Stimulated activated CD8-positive, alpha-beta memory T cell treated with anti-CD3 and anti-CD28 coated beads, Interleukin-12 subunit alpha, Interleukin-12 subunit beta, amount 100 ng/mL, for 24 hours (primary cell): Measurements from ENCODE around the gene RFXAP.

ENCODE experiments used
- DNase-seq: peaks from one replicate; pipeline ENCODE4 v3.0.0-alpha.2; 2020; ENCODE audit errors: extremely low read depth

Gene RFXAP

GRCh38 chr13:36817996-36818803 is 822 bp upstream of the RFXAP start:
- no peak for DNase-seq

GRCh38 chr13:36819739-36820090 is 693 bp downstream of the RFXAP start:
- DNase-seq, result peak; percentile 3

GRCh38 chr13:36820222-36820621 is 1.2 kb downstream of the RFXAP start:
- no peak for DNase-seq

GRCh38 chr13:36822785-36823184 is 3.8 kb downstream of the RFXAP start:
- DNase-seq, result no peak

GRCh38 chr13:36829753-36830152 is 10.7 kb downstream of the RFXAP start:
- DNase-seq, result no peak

GRCh38 chr13:36831291-36831690 is 12.3 kb downstream of the RFXAP start:
- DNase-seq, result no peak

- DNase-seq, result no peak
Measured at GRCh38 chr13:36834299-36834698, 15.3 kb downstream of the RFXAP start.

GRCh38 chr13:36837354-36838092 is 18.5 kb downstream of the RFXAP start:
- DNase-seq, result no peak

GRCh38 chr13:36839281-36839680 is 20.3 kb downstream of the RFXAP start:
- DNase-seq, result no peak

- DNase-seq, result no peak
Measured at GRCh38 chr13:36839981-36840380, 21.0 kb downstream of the RFXAP start.

GRCh38 chr13:36840718-36841250 is 21.8 kb downstream of the RFXAP start:
- no peak for DNase-seq

- DNase-seq, result no peak
Measured at GRCh38 chr13:36841391-36841790, 22.4 kb downstream of the RFXAP start.

GRCh38 chr13:36847606-36848005 is 28.6 kb downstream of the RFXAP start:
- no peak for DNase-seq

GRCh38 chr13:36848199-36848982 is 29.4 kb downstream of the RFXAP start:
- no peak for DNase-seq

- no peak for DNase-seq
Measured at GRCh38 chr13:36850790-36851438, 31.9 kb downstream of the RFXAP start.

GRCh38 chr13:36857253-36857652 is 38.2 kb downstream of the RFXAP start:
- no peak for DNase-seq

- no peak for DNase-seq
Measured at GRCh38 chr13:36858290-36858689, 39.3 kb downstream of the RFXAP start.

- no peak for DNase-seq
Measured at GRCh38 chr13:36859259-36859658, 40.2 kb downstream of the RFXAP start.

GRCh38 chr13:36862002-36862685 is 43.1 kb downstream of the RFXAP start:
- DNase-seq, result no peak

- DNase-seq, result no peak
Measured at GRCh38 chr13:36862722-36863121, 43.7 kb downstream of the RFXAP start.

GRCh38 chr13:36865265-36865664 is 46.2 kb downstream of the RFXAP start:
- DNase-seq, result no peak
